Hepatocyte (in vitro differentiated cells): ENCODE results near the gene GAS2. TPM values are rescaled to one million over a fixed set of nuclear protein-coding genes. Genes with fewer than 3 reads are reported as not detected.

Experiments used
- DNase-seq: peaks from one replicate; pipeline ENCODE4 v3.0.0-alpha.2; 2016; ENCODE audit warnings: low spot score
- H2AFZ ChIP-seq: fragments of 200-600 bp; sonication (generic); 2 replicates; pipeline ENCODE4 v1.6.0; 2016; ENCODE audit warnings: antibody characterized with exemption, mild to moderate bottlenecking
- H3K27ac ChIP-seq: fragments of 200-600 bp; sonication (generic); 2 replicates; pipeline ENCODE4 v1.5.1; 2016; ENCODE audit warnings: mild to moderate bottlenecking
- H3K27me3 ChIP-seq: fragments of 200-600 bp; sonication (generic); 2 replicates; pipeline ENCODE4 v1.6.1; 2016
- H3K36me3 ChIP-seq: fragments of 200-600 bp; sonication (generic); replicated peaks from 2 replicates; pipeline ENCODE4 v1.5.1; 2016; ENCODE audit warnings: low read depth; ENCODE audit not compliant: insufficient read depth
- H3K4me1 ChIP-seq: fragments of 200-600 bp; sonication (generic); 2 replicates; pipeline ENCODE4 v1.5.1; 2016; ENCODE audit warnings: mild to moderate bottlenecking, moderate library complexity; ENCODE audit not compliant: insufficient read depth
- H3K4me2 ChIP-seq: fragments of 200-600 bp; sonication (generic); 2 replicates; pipeline ENCODE4 v1.6.0; 2016
- H3K4me3 ChIP-seq: fragments of 200-600 bp; sonication (generic); 2 replicates; pipeline ENCODE4 v1.5.1; 2016; ENCODE audit warnings: mild to moderate bottlenecking
- H3K79me2 ChIP-seq: fragments of 200-600 bp; sonication (generic); 2 replicates; pipeline ENCODE4 v1.6.0; 2017; ENCODE audit warnings: mild to moderate bottlenecking
- H3K9me2 ChIP-seq: fragments of 200-600 bp; sonication (generic); replicated peaks from 2 replicates; pipeline ENCODE4 v1.6.0; 2017; ENCODE audit warnings: mild to moderate bottlenecking; ENCODE audit not compliant: insufficient read depth
- H3K9me3 ChIP-seq: fragments of 200-600 bp; sonication (generic); 2 replicates; pipeline ENCODE4 v1.5.1; 2016; ENCODE audit warnings: low read depth, mild to moderate bottlenecking
- H4K20me1 ChIP-seq: fragments of 200-600 bp; sonication (generic); 2 replicates; pipeline ENCODE4 v1.6.0; 2016; ENCODE audit warnings: mild to moderate bottlenecking; ENCODE audit not compliant: insufficient read depth, poor library complexity, severe bottlenecking
- EZH2 ChIP-seq: fragments of 200-600 bp; sonication (generic); IDR thresholded peaks from 2 replicates; pipeline ENCODE4 v1.6.1; 2016; ENCODE audit warnings: antibody characterized with exemption, mild to moderate bottlenecking, borderline replicate concordance
- EZH2phosphoT487 ChIP-seq: fragments of 200-600 bp; sonication (generic); IDR thresholded peaks from one replicate; pipeline ENCODE4 v1.6.1; 2018; ENCODE audit warnings: antibody characterized with exemption, mild to moderate bottlenecking, low read depth, moderate library complexity; ENCODE audit not compliant: unreplicated experiment, severe bottlenecking
- WGBS: methylation state at CpG from one replicate; pipeline ENCODE4 v1.1.6; 2016; ENCODE audit warnings: low lambda C conversion rate; ENCODE audit errors: missing lambda C conversion rate; 5-methylcytosine and 5-hydroxymethylcytosine counted together
- polyA plus RNA-seq: library from polyadenylated mRNA; unstranded; fragments of >200 nt; fragmentation: Nextera tagmentation; extraction: Ambion mirVana; gene quantifications from 2 replicates; pipeline ENCODE4 v1.2.1, GENCODE V29; 2016
- total RNA-seq: library from RNA; depleted of rRNA; stranded (reverse); fragments of >200 nt; gene quantifications from 2 replicates; pipeline ENCODE4 v1.2.3, GENCODE V29; 2014
- TF ChIP-seq, protein P1 (sequence below): fragments of 200-600 bp; sonication (generic); IDR thresholded peaks from 2 replicates; pipeline ENCODE4 v1.5.1; 2016; ENCODE audit warnings: antibody characterized with exemption, mild to moderate bottlenecking; ENCODE audit not compliant: poor library complexity

Gene GAS2
- total and polyA plus RNA-seq, 2 experiments from 2014 or later = 13.3 to 37.0 TPM

DNA sequence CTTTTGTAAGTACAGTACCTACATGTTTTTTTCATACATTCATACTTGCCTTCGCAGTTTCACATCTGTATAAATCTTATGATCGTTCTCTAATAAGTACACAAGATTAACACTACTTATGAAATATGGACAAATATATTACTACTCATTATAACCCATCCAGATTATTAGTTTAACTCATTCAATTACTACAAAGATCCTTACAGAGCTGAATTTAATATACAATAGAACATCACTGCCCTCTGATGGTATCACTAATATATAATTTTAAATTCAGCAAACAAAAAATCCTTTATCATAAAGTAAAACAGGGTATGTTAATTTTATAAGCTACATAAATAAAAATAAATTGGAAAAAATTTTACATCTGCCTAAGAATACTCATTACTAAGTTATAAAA lies 155.8 kb downstream of the GAS2 start:
- no peak for DNase-seq
- H3K4me3 ChIP-seq = no peak overlapping the region
- H4K20me1 ChIP-seq = no peaks in the 10 kb centered on the region
- no peak for TF ChIP-seq EZH2phosphoT487
- TF ChIP-seq, protein P1, sequence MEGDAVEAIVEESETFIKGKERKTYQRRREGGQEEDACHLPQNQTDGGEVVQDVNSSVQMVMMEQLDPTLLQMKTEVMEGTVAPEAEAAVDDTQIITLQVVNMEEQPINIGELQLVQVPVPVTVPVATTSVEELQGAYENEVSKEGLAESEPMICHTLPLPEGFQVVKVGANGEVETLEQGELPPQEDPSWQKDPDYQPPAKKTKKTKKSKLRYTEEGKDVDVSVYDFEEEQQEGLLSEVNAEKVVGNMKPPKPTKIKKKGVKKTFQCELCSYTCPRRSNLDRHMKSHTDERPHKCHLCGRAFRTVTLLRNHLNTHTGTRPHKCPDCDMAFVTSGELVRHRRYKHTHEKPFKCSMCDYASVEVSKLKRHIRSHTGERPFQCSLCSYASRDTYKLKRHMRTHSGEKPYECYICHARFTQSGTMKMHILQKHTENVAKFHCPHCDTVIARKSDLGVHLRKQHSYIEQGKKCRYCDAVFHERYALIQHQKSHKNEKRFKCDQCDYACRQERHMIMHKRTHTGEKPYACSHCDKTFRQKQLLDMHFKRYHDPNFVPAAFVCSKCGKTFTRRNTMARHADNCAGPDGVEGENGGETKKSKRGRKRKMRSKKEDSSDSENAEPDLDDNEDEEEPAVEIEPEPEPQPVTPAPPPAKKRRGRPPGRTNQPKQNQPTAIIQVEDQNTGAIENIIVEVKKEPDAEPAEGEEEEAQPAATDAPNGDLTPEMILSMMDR = no peak
- H3K27ac ChIP-seq = no peak overlapping the region
- no peaks in the 10 kb centered on the region for H3K9me3 ChIP-seq
- no peaks in the 10 kb centered on the region for H3K79me2 ChIP-seq
- no peaks in the 10 kb centered on the region for H3K4me1 ChIP-seq
- H3K4me2 ChIP-seq = no peak overlapping the region
- 94% methylated on average over 2 of the region's 2 CpGs for WGBS
- no peaks in the 10 kb centered on the region for H3K27me3 ChIP-seq
- H2AFZ ChIP-seq = no peak overlapping the region
- no peaks in the 10 kb centered on the region for H3K36me3 ChIP-seq
- no peaks in the 10 kb centered on the region for H3K9me2 ChIP-seq

DNA sequence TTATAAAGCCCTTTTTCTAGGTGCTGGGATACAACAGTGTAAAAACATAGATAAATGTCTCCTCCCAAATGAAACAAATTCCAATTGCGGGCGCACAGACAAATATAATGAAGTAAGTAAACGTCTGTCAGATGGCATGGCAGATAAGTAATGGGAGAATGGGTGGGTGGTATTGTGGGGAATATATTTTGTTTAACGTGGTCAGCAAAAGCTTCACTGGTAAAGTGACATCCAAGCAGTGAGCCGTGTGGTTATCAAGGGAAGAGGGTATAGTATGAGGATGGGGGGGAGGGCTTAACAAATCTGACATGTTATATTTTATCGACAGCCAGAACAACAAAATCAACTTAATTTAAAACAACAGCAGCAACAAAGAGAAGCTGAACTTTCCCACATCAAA lies 162.0 kb downstream of the GAS2 start:
- Histone ChIP-seq H4K20me1 (no peaks in the 10 kb centered on the region), H3K36me3 (no peaks in the 10 kb centered on the region), H3K4me2 (peak overlapping the region; percentile 70), H3K27ac (no peak overlapping the region), H3K9me2 (no peaks in the 10 kb centered on the region), H2AFZ (no peak overlapping the region), H3K79me2 (peaks cover 9% of the 10 kb centered on the region), H3K27me3 (no peaks in the 10 kb centered on the region), H3K4me3 (peak overlapping the region; percentile 58), H3K4me1 (no peaks in the 10 kb centered on the region), H3K9me3 (no peaks in the 10 kb centered on the region)
- 57% methylated on average over 6 of the region's 6 CpGs for WGBS
- TF ChIP-seq EZH2phosphoT487 (no peak), EZH2 (no peak)
- TF ChIP-seq, protein P1 = no peak
- DNase-seq = no peak

DNA sequence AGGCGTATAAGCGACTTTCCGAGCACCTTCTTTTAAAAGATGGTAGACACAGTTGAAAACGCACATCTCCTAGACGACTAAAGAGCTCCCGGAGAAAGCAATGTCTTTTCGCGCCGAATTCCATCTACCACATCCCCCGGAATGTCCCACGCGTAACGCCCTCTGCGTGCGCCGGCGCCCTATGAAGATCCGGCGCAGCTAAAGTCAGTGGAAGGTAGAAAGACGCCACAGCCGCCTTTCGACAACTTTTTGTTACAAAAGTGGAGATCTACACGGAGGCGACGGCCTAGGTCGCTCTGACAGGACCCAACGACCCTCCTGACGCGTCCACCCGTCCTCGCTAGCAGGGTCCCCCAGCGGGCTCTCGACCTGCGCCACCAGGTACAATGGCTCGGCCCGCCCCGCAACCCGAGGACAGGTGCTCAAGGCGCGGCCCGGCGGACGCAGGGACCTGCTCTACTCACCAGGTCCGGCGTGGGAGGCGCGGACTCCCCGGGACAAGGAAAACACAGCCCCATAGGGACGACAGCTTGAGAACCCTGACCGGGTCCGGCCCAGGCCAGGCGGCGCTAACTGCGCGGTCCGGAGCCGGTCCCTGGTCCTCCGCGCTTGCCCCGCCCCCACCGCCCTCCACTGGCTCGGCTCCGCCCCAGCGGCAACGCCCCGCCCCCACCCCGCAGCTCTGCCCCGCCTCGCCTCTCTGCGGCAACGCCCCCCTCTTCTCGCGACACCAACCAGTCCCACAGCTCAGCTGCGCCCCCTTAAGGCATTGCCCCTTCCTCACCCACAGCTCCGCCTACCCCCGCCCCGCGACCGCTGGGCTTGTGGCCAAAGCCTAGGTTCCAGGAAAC lies 163.0 kb downstream of the GAS2 start, which contains the start of gene SVIP:
Gene SVIP, minus strand, starts transcription at position 571 of the 851 bp plus-strand sequence. Its CDS starts 53 bp downstream, at position 518.
- Histone ChIP-seq H3K4me3 (peak within 1 kb of the TSS; percentile 58), H4K20me1 (no peaks in the 10 kb centered on the region), H3K27me3 (no peaks in the 10 kb centered on the region), H3K79me2 (peaks cover 9% of the 10 kb centered on the region), H3K4me2 (peak within 1 kb of the TSS; percentile 70), H3K4me1 (no peaks in the 10 kb centered on the region), H3K9me3 (no peaks in the 10 kb centered on the region), H3K27ac (peak within 1 kb of the TSS; percentile 88), H2AFZ (peak within 1 kb of the TSS; percentile 93), H3K9me2 (no peaks in the 10 kb centered on the region), H3K36me3 (no peaks in the 10 kb centered on the region)
- WGBS = 3% methylated on average over 52 of the region's 79 CpGs
- peak; percentile 96 for DNase-seq
- TF ChIP-seq EZH2phosphoT487 = no peak
- TF ChIP-seq, protein P1 = peak; percentile 70
